CD1c-positive myeloid dendritic cell (primary cell): Measurements from ENCODE around the gene SSC5D.
A peak's percentile ranks its signal among the peaks of the same experiment; 100 is the strongest.

ENCODE experiments used
- DNase-seq: peaks from one replicate; pipeline ENCODE4 v3.0.0-alpha.2; 2016; ENCODE audit errors: extremely low spot score

The SSC5D gene

GRCh38 chr19:55473225-55474012 is 14.8 kb upstream of the SSC5D start:
- no peak for DNase-seq

DNA sequence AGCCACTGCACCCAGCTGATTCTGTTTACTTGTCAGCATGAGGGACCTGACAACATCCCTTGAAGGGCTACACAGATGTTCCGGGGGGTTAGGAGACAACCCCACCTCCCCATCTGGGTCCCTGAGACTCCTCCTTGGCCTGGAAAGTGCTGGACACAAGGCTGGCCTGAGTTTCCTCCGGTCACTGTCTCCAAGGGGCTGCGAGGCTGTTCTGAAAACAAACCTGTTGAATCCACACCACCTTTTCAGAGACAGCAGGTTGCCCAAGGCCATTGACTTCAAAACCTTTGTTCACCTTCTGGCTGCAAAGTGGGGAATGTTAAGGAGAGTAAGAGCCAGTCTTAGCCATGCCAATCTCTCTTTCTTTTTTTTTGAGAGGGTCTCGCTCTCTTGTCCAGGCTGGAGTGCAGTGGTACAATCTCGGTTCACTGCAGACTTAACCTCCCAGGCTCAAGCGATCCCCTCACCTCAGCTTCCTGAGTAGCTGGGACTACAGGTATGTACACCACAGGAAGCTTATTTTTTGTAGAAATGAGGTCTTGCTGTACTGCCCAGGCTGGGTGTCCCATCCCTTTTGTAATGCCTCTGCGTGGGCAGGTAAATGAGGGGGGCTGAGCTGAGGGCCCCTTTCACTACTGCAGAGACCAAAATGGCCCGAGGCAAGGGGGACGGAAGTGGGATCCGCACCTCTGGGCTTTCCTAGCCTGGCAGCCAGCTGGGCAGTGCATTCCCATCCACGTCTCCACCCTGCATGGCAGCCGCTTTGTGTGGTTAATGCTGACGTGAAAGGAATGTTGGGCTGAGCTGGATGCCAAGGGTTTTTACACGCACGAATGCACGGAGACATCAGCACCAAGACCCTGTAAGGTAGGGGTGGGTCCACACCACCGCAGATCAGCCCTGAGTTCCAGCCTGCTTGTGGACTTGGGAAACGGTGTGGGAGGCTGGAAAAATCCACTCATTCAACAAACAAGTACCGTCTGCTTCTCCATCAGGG is 13.7 kb upstream of the SSC5D start:
- no peak for DNase-seq

- DNase-seq = peak; percentile 99
These were observed 12.0 kb upstream of the SSC5D start, which contains the start of gene ZNF628 for GRCh38 chr19:55476100-55476775. Gene ZNF628, plus strand, starts transcription at chr19:55476617. Its CDS starts 3,294 bp downstream, at chr19:55479911.

- DNase-seq = no peak
These were observed 10.3 kb upstream of the SSC5D start for GRCh38 chr19:55477905-55478304.

DNA sequence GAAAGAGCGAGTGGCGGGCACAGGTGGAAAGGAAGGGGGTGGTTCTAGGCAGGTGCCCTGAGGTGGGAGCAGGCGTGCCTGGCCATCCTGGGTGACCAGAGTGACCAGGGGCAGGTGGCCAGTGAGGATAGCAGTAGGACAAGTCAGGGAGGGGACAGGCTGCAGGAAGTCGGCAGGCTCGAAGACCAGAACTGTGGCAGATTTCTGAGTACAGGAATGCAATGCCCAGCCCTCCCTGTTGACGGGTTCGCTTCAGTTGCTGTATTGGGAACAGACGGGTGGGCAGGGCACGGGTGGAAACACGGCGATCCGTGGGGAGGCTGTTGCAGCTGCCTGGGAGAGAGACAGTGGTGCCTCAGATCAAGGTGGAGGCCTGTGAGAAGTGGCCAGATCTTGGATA is 9.9 kb upstream of the SSC5D start:
- DNase-seq = no peak

DNA sequence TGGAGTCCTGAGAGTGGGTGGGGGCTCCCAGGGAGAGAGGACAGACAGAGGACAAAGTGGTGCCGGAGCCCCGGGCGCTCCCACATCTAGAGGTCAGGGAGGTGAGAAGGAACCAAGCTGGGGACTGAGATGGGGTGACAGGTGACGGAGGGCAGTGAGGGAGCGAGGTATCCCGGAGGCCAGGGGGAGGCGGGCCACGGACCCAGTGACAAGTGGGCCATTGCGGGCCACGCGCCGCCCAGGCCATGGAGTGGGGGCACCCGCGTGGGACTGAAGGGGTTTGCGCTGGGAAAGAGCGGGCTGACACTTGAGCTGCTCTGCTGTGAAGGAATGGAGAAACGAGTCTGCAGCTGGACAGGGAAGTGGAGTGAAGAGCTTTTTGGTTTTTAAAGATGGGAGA is 9.2 kb upstream of the SSC5D start:
- DNase-seq = no peak

- no peak for DNase-seq
These were observed 8.6 kb upstream of the SSC5D start for GRCh38 chr19:55479451-55480230.

DNA sequence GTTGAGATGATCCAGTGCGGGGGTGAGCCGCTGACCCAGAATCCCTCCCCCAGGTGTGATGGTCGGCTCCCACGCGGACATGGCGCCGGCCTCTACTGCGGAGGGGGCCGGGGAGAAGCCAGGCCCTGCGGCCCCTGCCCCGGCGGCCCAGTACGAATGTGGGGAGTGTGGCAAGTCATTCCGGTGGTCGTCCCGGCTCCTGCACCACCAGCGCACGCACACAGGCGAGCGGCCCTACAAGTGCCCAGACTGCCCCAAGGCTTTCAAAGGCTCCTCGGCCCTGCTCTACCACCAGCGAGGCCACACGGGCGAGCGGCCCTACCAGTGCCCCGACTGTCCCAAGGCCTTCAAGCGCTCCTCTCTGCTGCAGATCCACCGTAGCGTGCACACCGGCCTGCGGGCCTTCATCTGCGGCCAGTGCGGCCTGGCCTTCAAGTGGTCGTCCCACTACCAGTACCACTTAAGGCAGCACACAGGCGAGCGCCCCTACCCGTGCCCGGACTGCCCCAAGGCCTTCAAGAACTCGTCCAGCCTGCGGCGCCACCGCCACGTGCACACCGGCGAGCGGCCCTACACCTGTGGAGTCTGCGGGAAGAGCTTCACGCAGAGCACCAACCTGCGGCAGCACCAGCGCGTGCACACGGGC is 7.0 kb upstream of the SSC5D start:
- DNase-seq = no peak

GRCh38 chr19:55481794-55482155 is 6.5 kb upstream of the SSC5D start:
- DNase-seq = no peak

DNA sequence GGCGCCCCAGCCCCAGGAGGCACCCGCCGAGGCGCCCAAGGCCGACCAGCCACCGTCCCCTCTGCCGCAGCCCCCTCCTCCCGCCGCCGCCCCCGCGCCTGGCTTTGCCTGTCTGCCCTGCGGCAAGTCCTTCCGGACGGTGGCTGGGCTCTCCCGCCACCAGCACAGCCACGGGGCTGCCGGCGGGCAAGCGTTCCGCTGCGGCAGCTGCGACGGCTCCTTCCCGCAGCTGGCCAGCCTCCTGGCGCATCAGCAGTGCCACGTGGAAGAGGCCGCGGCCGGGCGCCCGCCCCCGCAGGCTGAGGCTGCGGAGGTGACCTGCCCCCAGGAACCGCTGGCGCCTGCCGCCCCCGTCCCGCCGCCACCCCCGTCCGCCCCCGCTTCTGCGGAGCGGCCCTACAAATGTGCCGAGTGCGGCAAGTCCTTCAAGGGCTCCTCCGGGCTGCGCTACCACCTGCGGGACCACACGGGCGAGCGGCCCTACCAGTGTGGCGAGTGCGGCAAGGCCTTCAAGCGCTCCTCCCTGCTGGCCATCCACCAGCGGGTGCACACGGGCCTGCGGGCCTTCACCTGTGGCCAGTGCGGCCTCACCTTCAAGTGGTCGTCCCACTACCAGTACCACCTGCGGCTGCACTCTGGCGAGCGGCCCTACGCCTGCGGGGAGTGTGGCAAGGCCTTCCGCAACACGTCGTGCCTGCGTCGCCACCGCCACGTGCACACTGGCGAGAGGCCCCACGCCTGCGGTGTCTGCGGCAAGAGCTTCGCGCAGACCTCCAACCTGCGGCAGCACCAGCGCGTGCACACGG is 5.9 kb upstream of the SSC5D start:
- no peak for DNase-seq

DNA sequence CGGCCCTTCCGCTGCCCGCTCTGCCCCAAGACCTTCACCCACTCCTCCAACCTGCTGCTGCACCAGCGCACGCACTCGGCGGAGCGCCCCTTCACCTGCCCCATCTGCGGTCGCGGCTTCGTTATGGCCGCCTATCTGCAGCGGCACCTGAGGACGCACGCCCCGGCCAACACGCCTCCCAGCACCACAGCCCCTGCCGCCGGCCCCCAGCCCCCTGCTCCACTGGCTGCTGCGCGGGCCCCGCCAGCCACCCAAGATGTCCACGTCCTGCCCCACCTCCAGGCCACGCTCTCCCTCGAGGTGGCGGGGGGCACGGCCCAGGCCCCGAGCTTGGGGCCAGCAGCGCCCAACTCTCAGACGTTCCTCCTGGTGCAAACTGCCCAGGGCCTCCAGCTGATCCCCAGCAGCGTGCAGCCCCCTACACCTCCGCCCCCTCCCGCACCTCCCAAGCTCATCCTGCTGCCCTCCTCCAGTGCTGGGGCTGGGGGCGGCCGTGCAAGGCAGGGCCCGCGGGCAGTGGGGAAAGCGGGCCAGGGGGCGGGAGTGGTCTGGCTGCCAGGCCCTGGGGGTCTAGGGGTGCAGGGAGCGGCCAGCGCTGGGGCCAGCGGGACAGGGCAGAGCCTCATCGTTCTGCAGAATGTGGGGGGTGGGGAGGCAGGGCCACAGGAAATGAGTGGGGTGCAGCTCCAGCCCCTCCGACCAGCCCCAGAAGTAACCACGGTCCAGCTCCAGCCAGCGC is 5.1 kb upstream of the SSC5D start:
- DNase-seq = no peak

GRCh38 chr19:55483706-55484592 is 4.3 kb upstream of the SSC5D start:
- DNase-seq = no peak

GRCh38 chr19:55484593-55485438 is 3.4 kb upstream of the SSC5D start, which contains the start of gene NAT14:
Gene NAT14, plus strand, starts transcription at chr19:55485188. Its CDS starts 521 bp downstream, at chr19:55485709.
- DNase-seq = peak; percentile 58

DNA sequence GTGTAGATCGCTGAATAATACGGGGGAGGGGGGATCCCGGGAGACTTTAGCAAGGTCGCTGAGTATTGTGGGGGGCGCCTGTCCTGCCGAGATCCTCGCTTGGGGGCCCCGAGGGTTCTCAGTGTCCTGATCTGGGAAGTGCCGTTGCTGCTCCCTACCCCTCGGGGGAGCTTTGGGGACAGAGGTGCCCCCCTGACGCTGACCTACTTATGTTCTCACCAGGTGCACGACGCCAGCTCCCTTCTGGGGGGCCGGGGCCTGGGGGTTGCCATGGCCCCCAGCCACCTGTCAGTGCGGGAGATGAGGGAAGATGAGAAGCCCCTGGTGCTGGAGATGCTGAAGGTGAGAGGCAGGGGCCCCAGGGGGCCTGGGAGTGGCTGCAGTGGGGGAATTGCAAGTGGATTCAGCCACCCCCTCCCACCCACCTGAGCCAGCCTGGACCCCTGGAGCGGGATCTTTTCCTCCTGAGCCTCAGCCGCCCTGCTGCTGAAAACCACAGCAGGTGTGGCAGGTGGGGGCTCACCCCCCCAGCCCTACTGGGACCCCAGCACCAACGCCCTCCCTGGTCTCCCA is 2.7 kb upstream of the SSC5D start:
- DNase-seq = no peak

- no peak for DNase-seq
These were observed 1.9 kb upstream of the SSC5D start for GRCh38 chr19:55486043-55486970.
